ENCODE measurements around the gene IGFBP7. TPM values are rescaled to one million over a fixed set of nuclear protein-coding genes. Genes with fewer than 3 reads are reported as not detected.

Gene IGFBP7
- total RNA-seq, 2 donors from 2014 or later: 1.1 TPM; not detected in 1

DNA sequence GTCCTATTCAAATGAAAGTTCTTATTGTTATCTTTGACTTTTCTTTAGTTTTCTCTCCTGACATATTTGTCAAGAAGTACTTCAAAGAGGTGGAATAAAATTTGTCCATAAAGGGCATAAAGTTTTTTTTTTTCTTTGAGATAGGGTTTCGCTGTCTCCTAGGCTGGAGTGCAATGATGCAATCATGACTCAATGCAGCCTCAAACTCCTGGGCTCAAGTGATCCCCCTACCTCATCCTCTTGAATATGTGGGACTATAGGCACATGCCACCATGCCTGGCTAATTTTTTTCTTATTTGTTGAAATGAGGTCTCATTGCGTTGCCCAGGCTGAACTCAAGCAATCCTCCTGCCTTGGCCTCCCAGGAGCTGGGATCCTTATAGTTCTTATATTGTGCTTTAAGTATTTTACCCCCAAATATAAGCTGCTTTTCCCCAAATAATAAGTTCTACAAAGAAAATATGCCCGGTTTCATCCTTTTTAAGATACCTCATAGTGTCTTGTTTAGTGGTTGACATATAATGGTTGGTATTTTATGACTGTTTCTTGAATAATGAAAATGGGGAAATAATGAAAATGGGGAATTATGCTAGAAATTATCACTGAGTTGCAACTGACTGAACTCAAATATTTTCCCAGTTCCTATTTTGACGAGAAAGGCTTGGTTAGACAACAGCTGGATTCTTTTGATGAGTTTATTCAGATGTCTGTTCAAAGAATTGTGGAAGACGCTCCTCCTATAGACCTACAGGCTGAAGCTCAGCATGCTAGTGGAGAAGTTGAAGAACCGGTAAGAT, 119.9 kb downstream of the IGFBP7 start:
- no peaks in the 10 kb centered on the region for H3K4me1 ChIP-seq (ENCODE audit: control insufficient read depth, insufficient read depth, low read length)
- H3K36me3 ChIP-seq (ENCODE audit: control insufficient read depth, insufficient read depth, low read length): peaks cover 70% of the 10 kb centered on the region
- Mint-ChIP-seq H3K4me3 (no peak overlapping the region), H3K36me3 (ENCODE audit: low read depth) (peaks cover 66% of the 10 kb centered on the region), H3K27me3 (ENCODE audit: insufficient read depth) (no peaks in the 10 kb centered on the region), H3K4me1 (peaks cover 16% of the 10 kb centered on the region), H3K27ac (no peak overlapping the region), H3K9me3 (no peaks in the 10 kb centered on the region)
- TF ChIP-seq, protein P1, sequence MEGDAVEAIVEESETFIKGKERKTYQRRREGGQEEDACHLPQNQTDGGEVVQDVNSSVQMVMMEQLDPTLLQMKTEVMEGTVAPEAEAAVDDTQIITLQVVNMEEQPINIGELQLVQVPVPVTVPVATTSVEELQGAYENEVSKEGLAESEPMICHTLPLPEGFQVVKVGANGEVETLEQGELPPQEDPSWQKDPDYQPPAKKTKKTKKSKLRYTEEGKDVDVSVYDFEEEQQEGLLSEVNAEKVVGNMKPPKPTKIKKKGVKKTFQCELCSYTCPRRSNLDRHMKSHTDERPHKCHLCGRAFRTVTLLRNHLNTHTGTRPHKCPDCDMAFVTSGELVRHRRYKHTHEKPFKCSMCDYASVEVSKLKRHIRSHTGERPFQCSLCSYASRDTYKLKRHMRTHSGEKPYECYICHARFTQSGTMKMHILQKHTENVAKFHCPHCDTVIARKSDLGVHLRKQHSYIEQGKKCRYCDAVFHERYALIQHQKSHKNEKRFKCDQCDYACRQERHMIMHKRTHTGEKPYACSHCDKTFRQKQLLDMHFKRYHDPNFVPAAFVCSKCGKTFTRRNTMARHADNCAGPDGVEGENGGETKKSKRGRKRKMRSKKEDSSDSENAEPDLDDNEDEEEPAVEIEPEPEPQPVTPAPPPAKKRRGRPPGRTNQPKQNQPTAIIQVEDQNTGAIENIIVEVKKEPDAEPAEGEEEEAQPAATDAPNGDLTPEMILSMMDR (conservative IDR thresholded peaks at IDR 0.05): no peak
- no peaks in the 10 kb centered on the region for H3K27me3 ChIP-seq (ENCODE audit: control insufficient read depth, insufficient read depth, low read length, poor library complexity, severe bottlenecking)
- H3K9me3 ChIP-seq (ENCODE audit: control insufficient read depth, low read length): no peaks in the 10 kb centered on the region
- no peak overlapping the region for H3K9ac ChIP-seq (ENCODE audit: extremely low read depth, low read length, poor library complexity, severe bottlenecking)
- no peak for DNase-seq
- H3K27ac ChIP-seq (ENCODE audit: low read depth, low read length): no peak overlapping the region
- no peak overlapping the region for H3K4me3 ChIP-seq (ENCODE audit: low read length)
- 93 to 100% methylated on average over 3 to 6 of the region's 6 CpGs for WGBS, 2 experiments (ENCODE audit: insufficient coverage in 1 of 2, insufficient read length in 1 of 2)

- no peaks in the 10 kb centered on the region for H3K27me3 ChIP-seq (ENCODE audit: control insufficient read depth, insufficient read depth, low read length, poor library complexity, severe bottlenecking)
- TF ChIP-seq, protein P1 (conservative IDR thresholded peaks at IDR 0.05): no peak
- Mint-ChIP-seq H3K36me3 (ENCODE audit: low read depth) (peaks cover 52% of the 10 kb centered on the region), H3K9me3 (no peaks in the 10 kb centered on the region), H3K27ac (no peak overlapping the region), H3K4me1 (peaks cover 7% of the 10 kb centered on the region), H3K27me3 (ENCODE audit: insufficient read depth) (no peaks in the 10 kb centered on the region), H3K4me3 (no peak overlapping the region)
- no peak overlapping the region for H3K27ac ChIP-seq (ENCODE audit: low read depth, low read length)
- DNase-seq: no peak
- no peaks in the 10 kb centered on the region for H3K9me3 ChIP-seq (ENCODE audit: control insufficient read depth, low read length)
- H3K36me3 ChIP-seq (ENCODE audit: control insufficient read depth, insufficient read depth, low read length): peaks cover 56% of the 10 kb centered on the region
- H3K4me1 ChIP-seq (ENCODE audit: control insufficient read depth, insufficient read depth, low read length): no peaks in the 10 kb centered on the region
- 90 to 100% methylated on average over 1 to 2 of the region's 3 CpGs for WGBS, 2 experiments (ENCODE audit: insufficient coverage in 1 of 2, insufficient read length in 1 of 2)
- H3K9ac ChIP-seq (ENCODE audit: extremely low read depth, low read length, poor library complexity, severe bottlenecking): no peak overlapping the region
- no peak overlapping the region for H3K4me3 ChIP-seq (ENCODE audit: low read length)
These were observed 123.2 kb downstream of the IGFBP7 start for GRCh38 chr4:56986952-56987351.

DNA sequence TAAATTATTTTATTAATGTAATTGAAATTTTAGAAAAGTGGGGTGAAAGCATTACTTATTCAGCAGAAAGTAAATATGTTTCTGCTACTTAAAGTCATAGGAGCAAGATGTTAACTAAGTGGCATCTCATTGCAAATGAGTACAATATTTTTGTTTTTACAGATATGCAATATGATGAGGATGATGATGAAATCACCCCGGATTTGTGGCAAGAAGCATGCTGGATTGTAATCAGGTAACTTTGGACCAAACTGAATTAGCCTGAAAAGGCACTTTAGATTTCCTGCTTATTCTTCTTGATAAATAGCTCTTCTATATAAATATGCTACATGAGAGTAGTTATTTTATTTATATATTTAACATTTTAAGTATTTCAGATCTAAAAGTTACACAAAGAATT, 124.0 kb downstream of the IGFBP7 start:
- WGBS, 2 experiments (ENCODE audit: insufficient coverage in 1 of 2, insufficient read length in 1 of 2): 100% methylated on average over 1 of the region's 1 CpG
- peaks cover 50% of the 10 kb centered on the region for H3K36me3 ChIP-seq (ENCODE audit: control insufficient read depth, insufficient read depth, low read length)
- H3K27ac Mint-ChIP-seq: no peak overlapping the region
- no peak for DNase-seq
- H3K36me3 Mint-ChIP-seq (ENCODE audit: low read depth): peaks cover 48% of the 10 kb centered on the region
- no peak overlapping the region for H3K4me3 Mint-ChIP-seq
- H3K9me3 Mint-ChIP-seq: no peaks in the 10 kb centered on the region
- no peaks in the 10 kb centered on the region for H3K27me3 ChIP-seq (ENCODE audit: control insufficient read depth, insufficient read depth, low read length, poor library complexity, severe bottlenecking)
- no peak overlapping the region for H3K4me3 ChIP-seq (ENCODE audit: low read length)
- no peaks in the 10 kb centered on the region for H3K4me1 ChIP-seq (ENCODE audit: control insufficient read depth, insufficient read depth, low read length)
- TF ChIP-seq, protein P1 (conservative IDR thresholded peaks at IDR 0.05): no peak
- H3K4me1 Mint-ChIP-seq: no peaks in the 10 kb centered on the region
- H3K9ac ChIP-seq (ENCODE audit: extremely low read depth, low read length, poor library complexity, severe bottlenecking): no peak overlapping the region
- no peak overlapping the region for H3K27ac ChIP-seq (ENCODE audit: low read depth, low read length)
- no peaks in the 10 kb centered on the region for H3K27me3 Mint-ChIP-seq (ENCODE audit: insufficient read depth)
- H3K9me3 ChIP-seq (ENCODE audit: control insufficient read depth, low read length): no peaks in the 10 kb centered on the region
